ELF-1 (cell line): ENCODE results near the gene NTN1.
A peak's percentile ranks its signal among the peaks of the same experiment; 100 is the strongest.
"Not testable (repeated sequence)": the region's sequence is repeated elsewhere in the genome, so short reads cannot be mapped to it uniquely, and the experiment has no call there.

ENCODE experiments used
- DNase-seq: peaks from one replicate; pipeline ENCODE4 v3.0.0-alpha.2; 2016; ENCODE audit warnings: low read depth, low spot score

The NTN1 gene

DNA sequence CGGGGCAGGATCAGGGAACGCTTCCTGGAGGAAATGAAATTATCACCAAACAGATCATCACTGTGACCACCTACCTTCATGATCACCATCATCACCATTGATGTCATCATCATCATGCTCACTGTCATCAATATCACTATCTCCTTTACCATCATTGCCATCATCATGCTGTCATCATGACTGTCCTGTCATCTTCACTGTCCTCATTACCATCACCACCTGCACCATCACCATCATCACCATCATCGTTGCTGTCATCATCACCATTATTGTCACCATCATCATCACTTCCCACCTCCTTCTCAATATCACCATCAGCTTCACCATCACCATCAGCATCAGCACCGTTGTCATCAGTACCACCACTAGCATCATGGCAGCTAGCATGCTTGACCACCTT is 65.3 kb downstream of the NTN1 start:
- DNase-seq, result no peak

DNA sequence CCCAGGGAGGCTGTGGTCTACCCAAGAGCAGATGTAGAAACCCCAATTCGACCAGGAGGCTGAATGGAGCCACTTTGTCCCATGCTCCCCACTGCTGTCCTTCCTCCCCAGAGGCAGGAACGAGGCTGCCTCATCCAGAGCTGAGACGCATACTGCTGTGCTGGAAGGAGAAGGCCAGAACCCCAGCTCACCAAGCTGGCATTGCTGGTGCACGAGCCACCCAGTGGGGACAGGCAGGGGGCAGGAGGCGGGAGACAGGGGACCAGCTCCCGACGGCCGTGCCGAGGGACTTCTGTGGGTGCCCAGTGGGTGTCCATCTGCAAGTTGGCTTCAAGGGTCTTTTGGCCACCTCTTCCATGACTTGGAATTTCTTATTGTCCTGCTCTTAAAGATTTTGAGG is 66.6 kb downstream of the NTN1 start:
- no peak for DNase-seq

DNA sequence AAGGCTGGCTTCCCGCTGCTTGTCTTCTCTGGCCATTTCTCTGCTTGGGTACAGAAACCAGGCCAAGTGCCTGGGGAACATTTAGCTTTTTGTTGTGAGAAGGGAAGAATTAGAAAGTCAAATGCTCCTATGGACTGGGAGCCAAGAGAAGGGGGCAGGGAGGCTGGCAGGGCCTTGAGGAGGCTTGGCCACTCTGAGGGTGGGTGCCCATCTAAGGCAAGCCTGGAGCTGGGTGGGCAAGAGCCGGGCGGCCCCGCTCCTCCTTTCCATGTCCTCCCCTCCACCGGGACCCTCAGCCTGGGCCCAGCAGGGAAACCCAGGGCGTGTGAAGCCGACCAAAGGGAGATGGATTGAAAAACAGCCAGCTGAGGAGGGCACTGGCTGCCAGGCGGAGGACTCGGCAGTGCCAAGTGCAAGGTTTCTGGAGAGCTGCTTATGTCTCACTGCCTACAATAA is 69.4 kb downstream of the NTN1 start:
- no peak for DNase-seq

DNA sequence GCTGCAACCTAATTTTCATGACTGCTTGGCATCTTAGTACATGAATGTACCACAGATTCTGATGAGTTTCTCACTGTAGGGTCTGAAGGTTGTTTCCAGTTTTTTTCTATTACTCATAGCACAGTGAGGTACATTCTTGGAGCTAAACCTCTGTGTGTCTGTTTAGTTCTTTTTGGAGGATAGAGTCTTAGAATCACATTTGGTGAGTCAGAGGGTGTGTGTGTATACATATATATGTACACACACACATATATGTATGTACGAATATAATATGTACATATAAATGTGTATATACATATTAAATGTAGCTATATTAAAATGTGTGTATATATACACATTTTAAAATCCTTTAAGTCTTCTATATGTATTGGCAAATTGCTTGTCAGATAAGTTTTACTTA is 72.9 kb downstream of the NTN1 start:
- no peak for DNase-seq

DNA sequence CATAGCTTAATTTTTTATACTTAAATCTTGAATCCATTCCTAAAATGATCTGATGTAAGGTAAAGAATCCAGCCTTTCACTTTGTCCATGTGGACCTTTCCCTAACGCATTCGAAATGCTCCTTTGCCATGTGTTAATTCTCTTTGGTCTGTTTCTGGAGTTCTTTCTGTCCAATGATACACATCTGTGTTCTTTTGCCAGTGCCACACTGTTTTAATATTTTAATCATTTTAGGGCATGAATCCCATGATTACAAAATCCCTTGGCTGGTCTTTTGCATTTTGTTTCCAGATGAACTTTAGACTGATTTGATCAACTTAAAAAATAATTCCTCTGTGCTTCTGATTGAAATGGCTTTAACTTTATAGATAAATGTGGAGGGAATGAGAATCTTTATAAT is 74.1 kb downstream of the NTN1 start:
- DNase-seq, result no peak

DNA sequence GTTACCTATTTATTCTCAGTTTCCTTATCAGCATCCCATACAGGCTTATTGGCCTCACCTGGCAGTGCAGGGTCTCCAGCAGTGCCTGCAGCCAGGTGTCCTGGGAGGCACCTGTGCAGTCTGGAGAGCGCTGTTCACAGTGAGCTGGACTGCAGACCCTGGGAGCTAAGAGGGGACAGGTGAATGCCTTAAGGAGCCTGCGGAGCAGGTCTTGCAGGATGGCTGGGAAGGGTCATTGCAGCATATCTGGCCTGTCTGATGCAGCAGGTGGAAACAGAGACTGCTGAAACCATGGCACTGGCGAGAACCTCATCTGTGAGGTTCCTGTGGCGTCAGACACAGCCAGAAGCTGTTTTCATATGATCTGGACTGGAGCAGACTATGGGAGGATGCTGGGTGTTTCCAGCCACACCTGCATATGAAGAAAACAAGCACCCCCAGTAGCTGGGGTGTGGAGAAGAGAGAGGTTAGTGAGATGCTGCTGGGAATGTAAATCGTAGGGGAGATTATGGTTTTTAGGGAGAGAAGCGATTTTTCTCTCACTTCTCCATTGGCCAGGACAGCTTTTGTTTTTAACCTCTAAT is 77.0 kb downstream of the NTN1 start:
- peak; percentile 58 for DNase-seq

DNA sequence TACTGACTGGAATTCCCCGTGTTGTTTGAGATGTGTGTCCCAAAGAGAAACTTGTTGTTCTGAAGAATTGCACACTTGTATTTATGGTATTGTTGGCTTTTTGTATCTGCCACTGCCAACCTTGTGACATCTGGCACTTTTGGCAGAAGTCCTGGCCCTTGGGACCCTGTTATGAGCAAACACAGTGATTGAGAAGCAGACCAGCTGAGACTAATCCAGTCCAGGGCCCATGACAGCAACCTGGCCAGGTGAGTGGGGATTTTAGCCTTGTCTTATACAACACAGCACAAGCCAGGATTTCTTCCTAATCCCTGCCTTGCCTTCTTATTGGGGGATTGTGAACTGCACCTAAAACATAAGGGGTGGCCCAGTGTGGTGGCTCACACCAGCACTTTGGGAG is 80.0 kb downstream of the NTN1 start:
- no peak for DNase-seq

DNA sequence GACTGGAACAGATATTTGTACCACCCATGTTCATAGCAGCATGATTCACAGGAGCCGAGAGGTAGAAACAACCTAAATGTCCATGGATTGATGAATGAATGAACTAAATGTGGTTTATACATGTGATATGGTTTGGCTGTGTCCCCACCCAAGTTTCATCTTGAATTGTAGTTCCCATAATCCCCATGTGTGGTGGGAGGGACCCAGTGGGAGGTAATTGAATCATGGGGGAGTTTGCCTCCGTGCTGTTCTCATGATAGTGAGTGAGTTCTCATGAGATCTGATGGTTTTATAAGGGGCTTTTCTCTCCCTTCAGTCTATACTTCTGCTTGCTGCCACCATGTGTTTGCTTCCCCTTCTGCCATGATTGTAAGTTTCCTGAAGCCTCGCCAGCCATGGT is 81.9 kb downstream of the NTN1 start:
- not testable (repeated sequence) for DNase-seq

DNA sequence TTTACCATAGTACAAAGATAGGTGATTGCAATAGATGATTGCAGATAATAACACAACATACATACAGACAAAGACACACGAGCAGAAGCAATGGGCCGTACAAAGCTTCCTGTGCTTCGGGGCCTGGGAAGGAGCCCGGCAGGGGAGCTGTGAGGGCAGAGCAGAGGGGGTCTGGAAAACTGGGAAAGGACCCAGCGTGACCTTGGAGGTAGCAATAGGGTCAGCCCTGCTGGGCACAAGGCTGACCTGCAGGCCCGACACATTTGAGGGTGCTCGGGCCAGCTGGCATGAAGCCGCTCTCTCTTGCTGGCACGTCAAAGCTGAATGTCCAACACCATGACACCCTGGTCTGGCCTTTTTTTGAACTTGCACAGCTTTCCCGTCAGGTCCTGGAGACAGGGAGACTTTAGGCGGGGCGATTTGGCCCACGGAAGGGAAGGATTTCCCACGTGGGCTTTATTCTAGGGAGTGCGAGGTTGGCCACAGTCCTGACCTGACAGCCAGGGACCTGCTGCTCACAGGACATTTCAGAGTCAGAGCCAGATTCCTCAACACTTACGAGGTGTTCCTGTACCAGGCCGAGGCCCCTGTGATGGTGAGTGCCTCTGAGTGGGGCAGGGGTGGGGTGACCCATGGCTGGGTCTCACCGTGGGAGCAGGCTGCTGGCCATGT is 83.2 kb downstream of the NTN1 start:
- no peak for DNase-seq

DNA sequence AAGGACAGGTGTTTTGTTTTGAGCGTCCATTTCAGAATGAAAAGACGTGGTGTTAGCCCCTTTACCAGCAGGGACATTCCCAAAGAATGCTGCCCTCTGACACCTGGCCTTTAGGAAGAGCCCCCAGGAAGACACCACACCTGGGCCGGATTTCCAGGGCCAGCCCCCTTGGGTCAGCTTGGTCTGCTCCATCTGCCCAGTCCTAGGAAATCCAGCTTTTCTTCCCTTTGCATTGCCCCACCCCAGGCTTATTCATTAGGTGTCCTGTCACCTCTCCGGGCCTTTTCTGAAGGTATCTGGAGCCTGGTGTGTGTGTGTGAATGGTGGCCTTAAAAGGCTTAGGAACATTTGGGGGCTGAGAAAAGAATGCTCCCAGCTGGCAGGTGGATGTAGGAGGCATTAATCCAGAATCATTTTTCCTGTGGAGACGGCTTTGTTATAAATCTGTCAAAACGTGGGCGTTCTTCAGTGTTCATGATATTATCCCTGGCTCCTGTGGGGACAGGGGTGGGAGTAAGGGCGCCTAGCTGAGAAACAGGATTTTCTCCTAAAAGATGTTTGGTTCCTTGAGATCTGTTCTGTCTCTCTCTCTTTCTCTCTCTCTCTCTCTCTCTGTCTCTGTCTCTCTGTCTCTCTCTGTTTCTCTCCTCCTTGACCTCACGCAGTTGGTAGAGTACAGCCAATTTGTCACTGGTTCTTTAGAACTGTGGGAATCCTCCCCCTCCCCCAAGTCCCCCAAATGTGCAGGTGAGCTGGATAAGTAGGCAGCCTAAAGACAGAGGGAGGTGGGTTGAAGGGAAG is 84.0 kb downstream of the NTN1 start:
- DNase-seq, result no peak

DNA sequence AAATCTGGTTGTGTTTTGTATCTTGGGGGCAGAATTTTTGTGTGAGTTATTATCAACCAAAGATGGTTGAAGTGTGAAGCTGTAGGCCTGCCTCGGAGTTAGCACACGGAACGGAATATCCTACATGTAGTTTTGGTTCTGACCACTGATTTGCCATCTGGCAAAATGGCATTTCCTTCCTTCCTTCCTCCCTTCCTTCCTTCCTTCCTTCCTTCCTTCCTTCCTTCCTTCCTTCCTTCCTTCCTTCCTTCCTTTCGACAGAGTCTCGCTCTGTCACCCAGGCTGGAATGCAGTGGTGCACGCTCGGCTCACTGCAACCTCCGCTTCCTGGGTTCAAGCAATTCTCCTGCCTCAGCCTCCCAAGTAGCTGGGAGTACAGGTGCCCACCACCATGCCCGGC is 85.0 kb downstream of the NTN1 start:
- DNase-seq, result not testable (repeated sequence)

DNA sequence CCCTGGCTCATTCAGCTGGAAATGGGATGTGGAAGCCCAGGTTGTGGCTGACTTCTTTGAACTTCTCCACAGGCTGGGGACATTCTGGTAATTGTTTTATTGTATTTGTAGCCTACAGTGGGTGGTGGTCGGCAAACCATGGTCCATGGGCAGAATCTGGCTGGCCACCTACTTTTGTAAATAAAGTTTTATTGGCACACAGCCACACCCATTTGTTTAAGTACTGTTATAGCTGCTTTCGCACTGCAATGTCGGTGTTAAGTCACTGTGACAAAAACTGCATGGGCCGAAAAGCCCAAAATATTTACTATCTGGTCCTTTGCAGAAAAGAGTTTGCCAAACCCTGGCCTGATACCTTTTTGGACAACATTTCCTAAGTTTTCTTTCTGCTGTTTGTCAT is 86.2 kb downstream of the NTN1 start:
- no peak for DNase-seq

DNA sequence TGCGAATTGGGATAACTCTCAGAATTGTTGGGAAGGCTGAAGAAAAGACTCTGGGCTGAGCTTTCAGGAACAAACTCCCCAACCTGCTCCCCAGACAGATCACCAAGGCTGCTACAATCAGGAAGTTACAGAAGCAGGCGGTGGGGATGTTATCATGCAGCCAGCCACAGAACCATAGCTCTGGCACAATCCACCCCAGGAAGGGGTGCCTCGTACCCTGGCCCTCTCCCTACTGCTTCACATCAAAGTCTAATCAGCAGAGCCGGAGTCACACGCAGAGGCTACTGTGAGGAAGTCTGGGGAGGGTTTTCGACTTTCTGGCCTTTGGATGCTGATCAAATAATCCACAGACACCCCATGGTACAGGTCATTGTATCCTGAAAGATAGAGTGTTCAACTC is 86.8 kb downstream of the NTN1 start:
- no peak for DNase-seq

DNA sequence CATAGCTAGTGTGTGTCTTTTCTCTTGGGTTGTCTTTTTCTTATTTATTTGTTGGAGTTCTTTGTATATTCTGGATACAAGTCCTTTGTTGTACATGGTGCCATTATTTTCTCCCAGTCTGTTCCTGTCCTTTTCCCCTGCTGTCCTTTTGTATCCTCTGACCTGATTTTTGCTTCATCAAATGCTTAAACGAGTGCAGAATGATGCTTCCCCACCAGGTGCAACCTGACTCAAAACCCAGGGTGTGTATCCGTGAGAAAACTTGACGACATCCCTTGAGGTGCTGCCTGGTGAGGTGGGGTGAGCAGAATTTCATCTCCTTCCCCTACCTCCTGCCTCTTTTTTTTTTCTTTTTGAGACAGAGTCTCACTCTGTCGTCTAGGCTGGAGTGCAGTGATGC is 88.6 kb downstream of the NTN1 start:
- DNase-seq, result no peak

DNA sequence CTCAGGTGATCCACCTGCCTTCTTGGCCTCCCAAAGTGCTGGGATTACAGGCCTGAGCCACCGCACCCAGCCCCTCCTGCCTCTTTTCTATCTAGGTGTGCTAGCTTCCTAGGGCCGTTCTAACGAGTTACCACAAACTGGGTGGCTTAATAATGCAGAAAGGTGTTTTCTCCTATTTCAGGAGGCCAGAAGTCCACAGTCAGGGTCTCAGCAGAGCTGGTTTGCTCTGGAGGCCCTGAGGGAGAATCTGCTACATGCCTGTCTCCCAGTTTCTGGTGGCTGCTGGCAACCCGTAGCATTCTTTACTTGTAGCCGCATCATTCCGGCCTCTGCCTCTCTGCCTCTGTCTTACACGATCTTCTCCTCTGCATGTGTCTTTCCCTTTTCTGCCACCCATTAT is 89.2 kb downstream of the NTN1 start:
- DNase-seq, result peak; percentile 50

DNA sequence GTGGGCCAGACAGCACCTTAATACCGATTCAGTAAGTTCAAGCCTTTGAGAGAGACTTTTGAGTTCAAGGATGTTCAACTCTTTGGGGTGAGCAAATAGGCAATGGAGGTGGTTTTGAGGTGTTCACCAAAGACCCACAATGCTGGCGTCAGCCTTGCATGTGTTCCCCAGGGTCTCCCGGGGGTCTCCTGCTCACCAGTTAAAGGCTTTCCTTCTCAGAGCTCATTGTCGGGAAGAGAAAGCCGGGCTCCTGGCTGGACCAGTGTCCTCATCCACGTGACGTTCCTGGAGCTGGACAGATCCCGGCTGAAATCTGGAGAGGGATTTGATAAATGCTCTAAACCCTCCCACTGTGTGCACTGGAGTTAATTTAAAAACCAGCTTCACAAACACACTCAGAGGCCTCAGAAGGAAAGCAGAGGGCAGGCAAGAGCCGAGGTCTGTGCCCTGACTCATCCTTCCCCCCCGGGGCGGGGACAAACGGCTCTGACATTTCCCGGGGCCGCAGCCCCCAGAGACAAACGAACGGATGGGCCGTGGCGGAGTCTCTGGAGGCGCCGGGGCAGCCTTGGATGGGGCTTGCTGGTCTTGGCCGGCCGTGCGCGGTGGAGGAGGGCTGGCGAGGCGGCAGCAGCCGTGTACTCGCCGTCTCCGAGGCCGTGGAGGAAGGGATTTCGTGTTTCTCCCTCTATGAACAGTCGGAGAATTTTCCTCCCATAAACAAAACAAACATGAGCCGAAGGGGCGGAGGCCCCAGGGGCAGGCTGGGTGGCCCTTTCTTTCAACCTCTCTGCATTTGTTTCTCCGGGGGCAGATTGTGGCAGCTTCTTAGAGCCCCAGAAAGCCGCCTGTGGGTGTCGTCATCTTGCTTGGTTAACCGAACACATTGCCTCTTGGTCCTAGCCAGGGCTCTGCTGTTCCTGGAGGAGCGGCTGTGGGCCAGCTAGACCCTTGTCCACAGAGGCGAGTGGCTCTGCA is 94.2 kb downstream of the NTN1 start:
- DNase-seq, result peak; percentile 91

DNA sequence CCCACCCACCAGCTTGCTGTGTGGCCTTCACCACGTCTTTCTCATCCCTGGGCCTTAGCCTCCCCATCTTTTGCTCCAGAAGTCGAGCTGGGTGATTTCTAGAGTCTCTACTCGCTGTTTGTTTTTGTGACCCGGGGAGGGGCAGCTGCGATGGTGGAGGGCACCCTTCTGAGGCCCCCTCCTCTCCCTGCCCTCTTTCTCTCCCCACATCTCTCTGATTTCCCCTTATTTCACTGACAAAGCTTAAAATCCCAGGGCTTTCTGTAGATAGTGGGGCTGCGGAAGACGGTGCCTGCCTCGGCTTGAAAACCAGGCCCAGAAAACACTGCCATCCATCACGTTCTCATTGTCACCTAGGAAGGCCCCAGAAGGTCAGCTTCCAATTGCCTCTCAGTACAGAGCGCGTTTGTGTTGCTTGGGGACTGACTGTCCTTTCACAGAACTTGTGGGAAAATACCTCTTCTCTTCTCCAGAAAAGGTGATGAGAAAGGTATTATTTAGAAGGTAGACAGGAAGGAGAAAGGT is 95.1 kb downstream of the NTN1 start:
- DNase-seq, result peak; percentile 50

DNA sequence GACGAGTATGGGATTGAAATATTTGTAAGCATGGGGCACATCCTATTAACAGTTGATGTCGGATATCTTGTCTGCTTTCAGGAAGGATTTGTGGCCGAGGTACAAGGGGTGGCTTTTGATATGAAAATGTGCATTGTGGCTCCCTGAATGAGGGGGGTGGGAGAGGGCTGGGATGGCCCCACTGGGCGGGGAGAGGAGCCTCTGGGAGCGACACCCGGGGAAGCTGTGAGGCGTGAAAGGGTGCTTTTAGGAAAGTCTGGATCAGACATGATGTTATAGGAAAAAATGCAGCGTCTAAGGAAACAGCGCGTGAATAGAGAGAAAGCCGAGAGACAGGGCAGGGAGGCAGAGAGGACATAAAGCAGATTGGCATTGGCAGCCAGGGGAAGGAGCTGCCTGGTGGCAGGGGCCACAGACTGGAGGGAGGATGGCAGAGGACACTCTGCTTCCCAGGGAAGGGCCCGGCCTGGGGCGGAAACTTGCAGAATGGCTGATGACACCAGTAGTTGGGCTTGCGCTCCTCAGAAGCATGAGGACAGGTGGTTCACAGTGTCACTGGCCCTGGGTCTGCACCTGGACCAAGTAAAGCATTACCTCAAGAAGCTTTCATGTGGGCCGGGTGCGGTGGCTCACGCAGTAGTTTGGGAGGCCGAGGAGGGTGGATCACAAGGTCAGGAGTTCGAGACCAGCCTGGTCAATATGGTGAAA is 95.7 kb downstream of the NTN1 start:
- DNase-seq, result no peak

DNA sequence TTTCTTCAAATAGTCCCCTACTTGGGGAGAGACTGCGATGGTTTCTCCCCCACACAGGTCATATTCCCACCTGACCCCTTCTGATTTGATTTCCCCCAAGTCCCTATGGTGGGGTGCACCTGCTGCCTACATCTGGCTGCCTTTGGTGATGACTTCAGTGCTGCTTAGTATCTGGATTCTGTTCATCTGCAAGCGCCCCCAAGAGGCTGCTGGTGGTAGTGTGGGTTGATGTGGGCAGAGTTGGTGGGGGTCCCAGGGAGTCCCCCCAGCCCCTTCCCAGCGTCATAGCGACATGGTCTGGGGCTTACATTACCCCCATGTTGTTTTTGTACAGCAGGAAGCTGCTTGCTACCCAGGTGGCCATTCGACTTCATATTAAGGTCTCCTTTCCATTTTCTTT is 99.2 kb downstream of the NTN1 start:
- peak; percentile 40 for DNase-seq

DNA sequence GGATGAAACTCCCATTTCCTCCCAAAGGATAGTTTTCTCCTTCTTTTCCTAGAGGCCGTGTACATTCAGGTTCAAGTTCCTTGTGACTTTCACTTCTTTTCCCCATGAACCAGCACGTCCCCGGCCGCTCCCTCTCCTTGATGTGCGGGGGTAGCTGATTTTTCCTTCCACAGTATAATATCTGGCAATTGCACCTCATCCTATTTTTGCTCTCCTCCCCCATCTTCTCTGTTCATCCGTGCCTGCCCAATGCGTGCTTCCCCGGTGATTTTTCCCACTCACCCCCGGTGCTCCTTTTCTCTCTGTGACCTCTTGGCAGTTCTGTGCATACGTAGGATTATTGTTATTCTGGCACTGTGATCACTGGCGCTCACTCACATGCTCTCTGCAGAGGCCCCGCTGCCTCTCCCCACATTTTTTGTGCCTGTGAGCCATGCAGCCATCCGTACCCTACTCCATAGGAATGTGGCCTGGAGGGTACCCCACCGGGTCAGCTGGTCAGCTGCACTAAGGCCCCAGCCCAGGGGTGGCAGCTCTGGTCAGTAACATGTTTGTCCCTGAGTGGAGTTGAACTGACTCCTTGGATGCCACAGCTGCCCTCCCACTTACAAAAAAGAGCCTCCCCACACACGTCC is 100.0 kb downstream of the NTN1 start:
- no peak for DNase-seq
